HepG2 (cell line): ENCODE data around the gene MAOB. TPM values are rescaled to one million over a fixed set of nuclear protein-coding genes. Genes with fewer than 3 reads are reported as not detected.

ENCODE experiments used
- BCL6 ChIP-seq: IDR thresholded peaks from 2 replicates; pipeline ENCODE4 v1.6.1; 2016; ENCODE audit warnings: missing genetic modification reagents, missing compliant biosample characterization
- EHMT2 ChIP-seq: fragments of 200-600 bp; sonication (generic); IDR thresholded peaks from 2 replicates; pipeline ENCODE4 v1.7.0; 2017; ENCODE audit warnings: antibody characterized with exemption, low read depth, low read length, borderline replicate concordance
- HDAC1 ChIP-seq: sonication (generic); formaldehyde crosslinking; IDR thresholded peaks from 2 replicates; pipeline ENCODE4 v1.5.1; 2020; ENCODE audit warnings: mild to moderate bottlenecking, missing genetic modification reagents
- HNF4G ChIP-seq, 2 experiments: sonication (generic) in 1 of 2; formaldehyde crosslinking in 1 of 2; IDR thresholded peaks; 2 replicates each; pipeline versions ENCODE4 v1.4.0 to v1.6.1; 2011 to 2020; ENCODE audit warnings: borderline replicate concordance in 2 of 2, low read depth in 2 of 2, mild to moderate bottlenecking in 2 of 2, low read length in 1 of 2, missing genetic modification reagents in 1 of 2, moderate library complexity in 1 of 2
- MZF1 ChIP-seq: sonication (generic); formaldehyde crosslinking; IDR thresholded peaks from 2 replicates; pipeline ENCODE4 v1.8.1; 2023; ENCODE audit warnings: mild to moderate bottlenecking, missing genetic modification reagents, borderline replicate concordance
- NAIF1 ChIP-seq: sonication (generic); formaldehyde crosslinking; IDR thresholded peaks from 2 replicates; pipeline ENCODE4 v1.5.0; 2020; ENCODE audit warnings: mild to moderate bottlenecking, missing genetic modification reagents, borderline replicate concordance
- NCOA2 ChIP-seq: sonication (generic); formaldehyde crosslinking; IDR thresholded peaks from 2 replicates; pipeline ENCODE4 v1.8.0; 2022; ENCODE audit warnings: inconsistent platforms
- UBTF ChIP-seq: sonication (generic); formaldehyde crosslinking; IDR thresholded peaks from 2 replicates; pipeline ENCODE4 v1.4.0; 2020; ENCODE audit warnings: mild to moderate bottlenecking, missing genetic modification reagents
- ZNF597 ChIP-seq: sonication (generic); formaldehyde crosslinking; IDR thresholded peaks from 2 replicates; pipeline ENCODE4 v1.5.0; 2020; ENCODE audit warnings: missing genetic modification reagents
- polyA plus RNA-seq, 8 experiments: library from polyadenylated mRNA; depleted of rRNA in 3 of 8; stranded (reverse) in 7 of 8; unstranded in 1 of 8; fragments of >200 nt; fragmentation: Illumina TruSeq in 4 of 8; extraction: Trizol in 4 of 8; gene quantifications; 2 replicates each; pipeline versions ENCODE4 v1.2.1 to v1.2.3, GENCODE V29; 2011 to 2016; ENCODE audit warnings: low read depth in 4 of 8, missing spikeins in 1 of 8, mixed read lengths in 1 of 8; ENCODE audit not compliant: insufficient read depth in 1 of 8
- total RNA-seq, 5 experiments: library from RNA; depleted of rRNA; stranded (reverse); fragments of >200 nt; fragmentation: Illumina TruSeq; extraction: Trizol; gene quantifications; 2 replicates each; pipeline ENCODE4 v1.2.3, GENCODE V29; 2016; ENCODE audit warnings: low read depth in 1 of 5
- TF ChIP-seq, protein P1 (sequence below): sonication (generic); formaldehyde crosslinking; IDR thresholded peaks from 2 replicates; pipeline ENCODE4 v1.5.1; 2020; ENCODE audit warnings: mild to moderate bottlenecking, missing genetic modification reagents
- TF ChIP-seq, protein P2 (sequence below): sonication (generic); formaldehyde crosslinking; IDR thresholded peaks from 2 replicates; pipeline ENCODE4 v1.8.0; 2022; ENCODE audit warnings: mild to moderate bottlenecking, missing genetic modification reagents, moderate library complexity
- TF ChIP-seq, protein P3 (sequence below): sonication (generic); formaldehyde crosslinking; IDR thresholded peaks from 2 replicates; pipeline ENCODE4 v1.9.0; 2021; ENCODE audit warnings: mild to moderate bottlenecking, missing genetic modification reagents

The MAOB gene
- total and polyA plus RNA-seq, 2 of the 13 experiments (the other 11 are each of a cell fraction or from before 2014, with no cell fraction given) = 11.0 to 19.0 TPM

DNA sequence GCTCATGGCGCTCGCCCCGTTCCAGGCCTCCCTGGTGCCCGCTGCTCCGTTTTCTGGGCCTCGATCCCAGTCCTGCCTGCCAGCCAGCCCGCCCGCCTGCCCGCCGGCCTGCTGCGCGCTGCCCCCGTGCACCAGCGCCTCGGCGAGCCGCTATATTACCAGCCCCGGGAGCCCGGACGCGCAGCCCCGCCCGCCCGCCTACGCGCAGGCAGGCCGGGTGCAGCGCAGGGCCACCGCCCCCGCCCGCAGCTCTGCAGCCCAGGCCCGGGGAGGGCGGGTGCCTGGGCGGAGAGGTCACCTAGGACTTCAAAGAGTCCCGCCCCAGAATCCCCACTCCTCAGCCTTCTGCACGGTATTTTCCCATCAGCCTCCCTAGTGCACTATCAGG is at the start of gene MAOB (continued):
- peak; percentile 35; the same call in 1 of the 2 replicates for TF ChIP-seq HNF4G (IDR thresholded peaks at IDR 0.05; ENCODE audit: borderline replicate concordance, low read depth, low read length)
- TF ChIP-seq HNF4G (CRISPR knock-in tag; IDR thresholded peaks at IDR 0.05; ENCODE audit: borderline replicate concordance, low read depth) = 0 out of 2 replicates have a peak, but pooled peaks have one; percentile 14
- TF ChIP-seq MZF1 (CRISPR knock-in tag) = no peak
- TF ChIP-seq ZNF597 = no peak
- no peak; the same call in 1 of the 2 replicates for TF ChIP-seq NCOA2 (CRISPR knock-in tag)
- no peak for TF ChIP-seq HDAC1 (CRISPR knock-in tag)
- TF ChIP-seq NAIF1 (CRISPR knock-in tag) = no peak
- TF ChIP-seq, protein P1, sequence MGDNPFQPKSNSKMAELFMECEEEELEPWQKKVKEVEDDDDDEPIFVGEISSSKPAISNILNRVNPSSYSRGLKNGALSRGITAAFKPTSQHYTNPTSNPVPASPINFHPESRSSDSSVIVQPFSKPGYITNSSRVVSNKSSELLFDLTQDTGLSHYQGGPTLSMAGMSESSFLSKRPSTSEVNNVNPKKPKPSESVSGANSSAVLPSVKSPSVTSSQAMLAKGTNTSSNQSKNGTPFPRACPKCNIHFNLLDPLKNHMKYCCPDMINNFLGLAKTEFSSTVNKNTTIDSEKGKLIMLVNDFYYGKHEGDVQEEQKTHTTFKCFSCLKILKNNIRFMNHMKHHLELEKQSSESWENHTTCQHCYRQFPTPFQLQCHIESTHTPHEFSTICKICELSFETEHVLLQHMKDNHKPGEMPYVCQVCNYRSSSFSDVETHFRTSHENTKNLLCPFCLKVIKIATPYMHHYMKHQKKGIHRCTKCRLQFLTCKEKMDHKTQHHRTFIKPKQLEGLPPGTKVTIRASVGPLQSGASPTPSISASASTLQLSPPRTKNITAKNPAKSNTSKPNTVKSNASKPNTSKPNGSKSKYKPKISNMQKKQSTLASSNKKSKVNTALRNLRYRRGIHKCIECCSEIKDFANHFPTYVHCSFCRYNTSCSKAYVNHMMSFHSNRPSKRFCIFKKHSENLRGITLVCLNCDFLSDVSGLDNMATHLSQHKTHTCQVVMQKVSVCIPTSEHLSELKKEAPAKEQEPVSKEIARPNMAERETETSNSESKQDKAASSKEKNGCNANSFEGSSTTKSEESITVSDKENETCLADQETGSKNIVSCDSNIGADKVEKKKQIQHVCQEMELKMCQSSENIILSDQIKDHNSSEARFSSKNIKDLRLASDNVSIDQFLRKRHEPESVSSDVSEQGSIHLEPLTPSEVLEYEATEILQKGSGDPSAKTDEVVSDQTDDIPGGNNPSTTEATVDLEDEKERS (CRISPR knock-in tag) = no peak
- TF ChIP-seq, protein P2, sequence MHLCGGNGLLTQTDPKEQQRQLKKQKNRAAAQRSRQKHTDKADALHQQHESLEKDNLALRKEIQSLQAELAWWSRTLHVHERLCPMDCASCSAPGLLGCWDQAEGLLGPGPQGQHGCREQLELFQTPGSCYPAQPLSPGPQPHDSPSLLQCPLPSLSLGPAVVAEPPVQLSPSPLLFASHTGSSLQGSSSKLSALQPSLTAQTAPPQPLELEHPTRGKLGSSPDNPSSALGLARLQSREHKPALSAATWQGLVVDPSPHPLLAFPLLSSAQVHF (CRISPR knock-in tag) = no peak
- TF ChIP-seq, protein P3, sequence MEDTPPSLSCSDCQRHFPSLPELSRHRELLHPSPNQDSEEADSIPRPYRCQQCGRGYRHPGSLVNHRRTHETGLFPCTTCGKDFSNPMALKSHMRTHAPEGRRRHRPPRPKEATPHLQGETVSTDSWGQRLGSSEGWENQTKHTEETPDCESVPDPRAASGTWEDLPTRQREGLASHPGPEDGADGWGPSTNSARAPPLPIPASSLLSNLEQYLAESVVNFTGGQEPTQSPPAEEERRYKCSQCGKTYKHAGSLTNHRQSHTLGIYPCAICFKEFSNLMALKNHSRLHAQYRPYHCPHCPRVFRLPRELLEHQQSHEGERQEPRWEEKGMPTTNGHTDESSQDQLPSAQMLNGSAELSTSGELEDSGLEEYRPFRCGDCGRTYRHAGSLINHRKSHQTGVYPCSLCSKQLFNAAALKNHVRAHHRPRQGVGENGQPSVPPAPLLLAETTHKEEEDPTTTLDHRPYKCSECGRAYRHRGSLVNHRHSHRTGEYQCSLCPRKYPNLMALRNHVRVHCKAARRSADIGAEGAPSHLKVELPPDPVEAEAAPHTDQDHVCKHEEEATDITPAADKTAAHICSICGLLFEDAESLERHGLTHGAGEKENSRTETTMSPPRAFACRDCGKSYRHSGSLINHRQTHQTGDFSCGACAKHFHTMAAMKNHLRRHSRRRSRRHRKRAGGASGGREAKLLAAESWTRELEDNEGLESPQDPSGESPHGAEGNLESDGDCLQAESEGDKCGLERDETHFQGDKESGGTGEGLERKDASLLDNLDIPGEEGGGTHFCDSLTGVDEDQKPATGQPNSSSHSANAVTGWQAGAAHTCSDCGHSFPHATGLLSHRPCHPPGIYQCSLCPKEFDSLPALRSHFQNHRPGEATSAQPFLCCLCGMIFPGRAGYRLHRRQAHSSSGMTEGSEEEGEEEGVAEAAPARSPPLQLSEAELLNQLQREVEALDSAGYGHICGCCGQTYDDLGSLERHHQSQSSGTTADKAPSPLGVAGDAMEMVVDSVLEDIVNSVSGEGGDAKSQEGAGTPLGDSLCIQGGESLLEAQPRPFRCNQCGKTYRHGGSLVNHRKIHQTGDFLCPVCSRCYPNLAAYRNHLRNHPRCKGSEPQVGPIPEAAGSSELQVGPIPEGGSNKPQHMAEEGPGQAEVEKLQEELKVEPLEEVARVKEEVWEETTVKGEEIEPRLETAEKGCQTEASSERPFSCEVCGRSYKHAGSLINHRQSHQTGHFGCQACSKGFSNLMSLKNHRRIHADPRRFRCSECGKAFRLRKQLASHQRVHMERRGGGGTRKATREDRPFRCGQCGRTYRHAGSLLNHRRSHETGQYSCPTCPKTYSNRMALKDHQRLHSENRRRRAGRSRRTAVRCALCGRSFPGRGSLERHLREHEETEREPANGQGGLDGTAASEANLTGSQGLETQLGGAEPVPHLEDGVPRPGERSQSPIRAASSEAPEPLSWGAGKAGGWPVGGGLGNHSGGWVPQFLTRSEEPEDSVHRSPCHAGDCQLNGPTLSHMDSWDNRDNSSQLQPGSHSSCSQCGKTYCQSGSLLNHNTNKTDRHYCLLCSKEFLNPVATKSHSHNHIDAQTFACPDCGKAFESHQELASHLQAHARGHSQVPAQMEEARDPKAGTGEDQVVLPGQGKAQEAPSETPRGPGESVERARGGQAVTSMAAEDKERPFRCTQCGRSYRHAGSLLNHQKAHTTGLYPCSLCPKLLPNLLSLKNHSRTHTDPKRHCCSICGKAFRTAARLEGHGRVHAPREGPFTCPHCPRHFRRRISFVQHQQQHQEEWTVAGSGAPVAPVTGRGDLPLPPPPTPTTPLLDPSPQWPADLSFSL (CRISPR knock-in tag) = no peak
- TF ChIP-seq UBTF (CRISPR knock-in tag) = peak; percentile 64; the same call in 1 of the 2 replicates
- TF ChIP-seq BCL6 = no peak
- no peak for TF ChIP-seq EHMT2
